ENCODE measurements around the gene NDFIP2. TPM values are rescaled to one million over a fixed set of nuclear protein-coding genes. Genes with fewer than 3 reads are reported as not detected.

Gene NDFIP2
- total and polyA plus RNA-seq, 2 experiments from 2014 or later = 28.3 to 28.7 TPM

- H3K9me3 Mint-ChIP-seq = no peaks in the 10 kb centered on the region
- peaks cover 4% of the 10 kb centered on the region; the same call in 2 of the 3 replicates for H3K4me1 Mint-ChIP-seq
- Histone ChIP-seq H4K20me1 (replicated peaks; ENCODE audit: insufficient read depth) (no peaks in the 10 kb centered on the region), H3K79me2 (replicated peaks; ENCODE audit: insufficient read depth) (peaks cover 53% of the 10 kb centered on the region), H3K27ac (ENCODE audit: low read depth) (no peak overlapping the region), H3K4me3 (no peak overlapping the region), H3K36me3 (ENCODE audit: insufficient read depth) (no peaks in the 10 kb centered on the region), H3K9me2 (ENCODE audit: insufficient read depth) (no peaks in the 10 kb centered on the region), H3K4me2 (no peak overlapping the region), H3K4me1 (ENCODE audit: insufficient read depth) (no peaks in the 10 kb centered on the region; the same call in 1 of the 2 replicates), H2AFZ (no peak overlapping the region), H3K27me3 (ENCODE audit: insufficient read depth) (no peaks in the 10 kb centered on the region), H3F3A (replicated peaks; ENCODE audit: low read depth) (no peaks in the 10 kb centered on the region)
- H3K4me3 Mint-ChIP-seq = no peak overlapping the region
- no peak overlapping the region for H3K27ac Mint-ChIP-seq
- H3K27me3 Mint-ChIP-seq (ENCODE audit: insufficient read depth, low read depth, poor library complexity) = no peaks in the 10 kb centered on the region
- H3K36me3 Mint-ChIP-seq (ENCODE audit: low read depth) = peaks cover 1% of the 10 kb centered on the region; the same call in 1 of the 3 replicates
- DNase-seq (ENCODE audit: low spot score) = no peak
- TF ChIP-seq REST (IDR thresholded peaks at IDR 0.05; ENCODE audit: unreplicated experiment) (no peak), ZNF462 (CRISPR knock-in tag; IDR thresholded peaks at IDR 0.05) (no peak), CREB1 (CRISPR knock-in tag; IDR thresholded peaks at IDR 0.05; ENCODE audit: low read depth) (no peak), EZH2 (IDR thresholded peaks at IDR 0.05; ENCODE audit: low read depth, unreplicated experiment) (no peak), JUNB (IDR thresholded peaks at IDR 0.05; ENCODE audit: unreplicated experiment) (no peak), STAT1 (IDR thresholded peaks at IDR 0.05; ENCODE audit: unreplicated experiment) (no peak), POLR2AphosphoS5 (IDR thresholded peaks at IDR 0.05; ENCODE audit: low read depth) (no peak), ZNF331 (CRISPR knock-in tag; IDR thresholded peaks at IDR 0.05; ENCODE audit: low read depth) (no peak), ZNF114 (CRISPR knock-in tag; IDR thresholded peaks at IDR 0.05) (no peak), EZH2phosphoT487 (IDR thresholded peaks at IDR 0.05; ENCODE audit: unreplicated experiment) (no peak), NANOG (IDR thresholded peaks at IDR 0.05; ENCODE audit: borderline replicate concordance) (no peak)
- TF ChIP-seq, protein P1, sequence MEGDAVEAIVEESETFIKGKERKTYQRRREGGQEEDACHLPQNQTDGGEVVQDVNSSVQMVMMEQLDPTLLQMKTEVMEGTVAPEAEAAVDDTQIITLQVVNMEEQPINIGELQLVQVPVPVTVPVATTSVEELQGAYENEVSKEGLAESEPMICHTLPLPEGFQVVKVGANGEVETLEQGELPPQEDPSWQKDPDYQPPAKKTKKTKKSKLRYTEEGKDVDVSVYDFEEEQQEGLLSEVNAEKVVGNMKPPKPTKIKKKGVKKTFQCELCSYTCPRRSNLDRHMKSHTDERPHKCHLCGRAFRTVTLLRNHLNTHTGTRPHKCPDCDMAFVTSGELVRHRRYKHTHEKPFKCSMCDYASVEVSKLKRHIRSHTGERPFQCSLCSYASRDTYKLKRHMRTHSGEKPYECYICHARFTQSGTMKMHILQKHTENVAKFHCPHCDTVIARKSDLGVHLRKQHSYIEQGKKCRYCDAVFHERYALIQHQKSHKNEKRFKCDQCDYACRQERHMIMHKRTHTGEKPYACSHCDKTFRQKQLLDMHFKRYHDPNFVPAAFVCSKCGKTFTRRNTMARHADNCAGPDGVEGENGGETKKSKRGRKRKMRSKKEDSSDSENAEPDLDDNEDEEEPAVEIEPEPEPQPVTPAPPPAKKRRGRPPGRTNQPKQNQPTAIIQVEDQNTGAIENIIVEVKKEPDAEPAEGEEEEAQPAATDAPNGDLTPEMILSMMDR (conservative IDR thresholded peaks at IDR 0.05; ENCODE audit: low read depth in 2 of 2) = no peak
- TF ChIP-seq, protein P2, sequence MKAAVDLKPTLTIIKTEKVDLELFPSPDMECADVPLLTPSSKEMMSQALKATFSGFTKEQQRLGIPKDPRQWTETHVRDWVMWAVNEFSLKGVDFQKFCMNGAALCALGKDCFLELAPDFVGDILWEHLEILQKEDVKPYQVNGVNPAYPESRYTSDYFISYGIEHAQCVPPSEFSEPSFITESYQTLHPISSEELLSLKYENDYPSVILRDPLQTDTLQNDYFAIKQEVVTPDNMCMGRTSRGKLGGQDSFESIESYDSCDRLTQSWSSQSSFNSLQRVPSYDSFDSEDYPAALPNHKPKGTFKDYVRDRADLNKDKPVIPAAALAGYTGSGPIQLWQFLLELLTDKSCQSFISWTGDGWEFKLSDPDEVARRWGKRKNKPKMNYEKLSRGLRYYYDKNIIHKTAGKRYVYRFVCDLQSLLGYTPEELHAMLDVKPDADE (IDR thresholded peaks at IDR 0.05) = no peak
- no peak for ATAC-seq
Measured at GRCh38 chr13:79516595-79516994, 35.6 kb downstream of the NDFIP2 start.

Data from GM23338 (cell line).